Measurements from ENCODE around the gene DOCK7.

Gene DOCK7

GRCh38 chr1:62407398-62408009 is 280.7 kb downstream of the DOCK7 start:
- peak; percentile 41 for DNase-seq (ENCODE audit: low spot score)

GRCh38 chr1:62406576-62406975 is 281.6 kb downstream of the DOCK7 start:
- no peak for DNase-seq (ENCODE audit: low spot score)

GRCh38 chr1:62405247-62405646 is 282.9 kb downstream of the DOCK7 start:
- DNase-seq (ENCODE audit: low spot score) = no peak

Measured in AG08396 (cell line).